Mucosa of rectum (tissue), 2 donors: ENCODE data around the gene AMZ1.

Experiments used
- H3K27ac ChIP-seq, 2 donors: one replicate each; pipeline ENCODE4 v1.7.0; 2013; ENCODE audit warnings: inconsistent platforms in 2 of 2, low read depth in 2 of 2, low read length in 2 of 2
- H3K27me3 ChIP-seq, 2 donors: one replicate each; pipeline ENCODE4 v1.7.0; 2013; ENCODE audit warnings: low read length in 2 of 2; ENCODE audit not compliant: control insufficient read depth in 2 of 2, insufficient read depth in 2 of 2
- H3K36me3 ChIP-seq, 2 donors: one replicate each; pipeline ENCODE4 v1.7.0; 2013; ENCODE audit warnings: low read length in 2 of 2; ENCODE audit not compliant: control insufficient read depth in 2 of 2, insufficient read depth in 2 of 2
- H3K4me1 ChIP-seq, 2 donors: one replicate each; pipeline ENCODE4 v1.7.0; 2013; ENCODE audit warnings: low read length in 2 of 2, mild to moderate bottlenecking in 1 of 2; ENCODE audit not compliant: control insufficient read depth in 2 of 2, insufficient read depth in 2 of 2
- H3K4me3 ChIP-seq, 2 donors: one replicate each; pipeline ENCODE4 v1.7.0; 2013; ENCODE audit warnings: low read length in 2 of 2
- H3K9ac ChIP-seq, 2 donors: one replicate each; pipeline ENCODE4 v1.7.0; 2013; ENCODE audit warnings: low read length in 2 of 2, low read depth in 1 of 2, mild to moderate bottlenecking in 1 of 2
- H3K9me3 ChIP-seq, 2 donors: one replicate each; pipeline ENCODE4 v1.7.0; 2013; ENCODE audit warnings: low read length in 2 of 2; ENCODE audit not compliant: control insufficient read depth in 2 of 2
- donor health status: healthy.
- donor health status: Normal muscosa, but diverticular disease.

Gene AMZ1

DNA sequence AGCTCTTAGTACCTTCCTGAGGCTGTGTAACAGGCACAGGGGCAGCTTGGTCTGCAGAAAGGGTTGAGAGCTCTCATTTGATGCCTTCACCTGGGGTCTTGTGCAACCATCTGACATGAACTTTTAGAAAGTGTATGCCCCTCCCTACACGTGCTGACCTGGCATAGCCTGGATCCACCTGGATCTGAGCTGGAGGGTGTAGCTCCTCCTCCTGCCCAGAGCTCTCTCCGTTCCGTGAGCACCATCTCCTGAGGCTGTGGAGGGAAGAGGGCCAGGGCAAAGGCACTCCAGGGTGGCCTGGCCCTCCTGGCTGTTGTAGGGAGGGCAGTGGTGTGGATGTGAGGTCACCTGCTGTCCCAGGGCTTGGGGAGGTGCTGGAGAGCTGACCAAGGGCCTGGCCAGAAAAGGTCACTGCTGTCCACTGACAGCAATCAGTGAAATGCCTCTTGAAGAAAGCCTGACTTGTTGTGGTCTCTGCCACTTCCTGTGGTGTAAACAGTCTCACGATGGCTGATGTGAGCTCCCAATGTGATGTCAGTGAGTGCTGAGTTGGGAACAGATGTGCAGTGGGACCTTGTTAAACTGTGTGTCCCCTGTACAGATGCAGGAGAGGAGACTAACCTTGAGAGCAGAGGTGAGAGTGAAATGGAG is 23.0 kb downstream of the AMZ1 start:
- Histone ChIP-seq H3K27me3 (no peaks in the 10 kb centered on the region), H3K9ac (no peak overlapping the region), H3K36me3 (no peaks in the 10 kb centered on the region), H3K9me3 (no peaks in the 10 kb centered on the region), H3K4me3 (peak overlapping the region in 1 of 2 donors; percentile 15), H3K27ac (no peak overlapping the region), H3K4me1 (peaks cover 10 to 12% of the 10 kb centered on the region in 2 donors)

- no peaks in the 10 kb centered on the region for H3K9me3 ChIP-seq
- H3K4me1 ChIP-seq, result peaks cover 17 to 20% of the 10 kb centered on the region in 2 donors
- no peaks in the 10 kb centered on the region for H3K36me3 ChIP-seq
- no peaks in the 10 kb centered on the region for H3K27me3 ChIP-seq
- H3K27ac ChIP-seq, result no peak overlapping the region
- H3K4me3 ChIP-seq, result no peak overlapping the region
- H3K9ac ChIP-seq, result no peak overlapping the region
These were observed 24.1 kb downstream of the AMZ1 start for GRCh38 chr7:2711895-2712675.

GRCh38 chr7:2713370-2713769 is 25.4 kb downstream of the AMZ1 start:
- H3K27ac ChIP-seq, result no peak overlapping the region
- H3K27me3 ChIP-seq, result no peaks in the 10 kb centered on the region
- peaks cover 28 to 31% of the 10 kb centered on the region in 2 donors for H3K4me1 ChIP-seq
- H3K9ac ChIP-seq, result no peak overlapping the region
- no peaks in the 10 kb centered on the region for H3K9me3 ChIP-seq
- H3K36me3 ChIP-seq, result no peaks in the 10 kb centered on the region
- H3K4me3 ChIP-seq, result no peak overlapping the region

DNA sequence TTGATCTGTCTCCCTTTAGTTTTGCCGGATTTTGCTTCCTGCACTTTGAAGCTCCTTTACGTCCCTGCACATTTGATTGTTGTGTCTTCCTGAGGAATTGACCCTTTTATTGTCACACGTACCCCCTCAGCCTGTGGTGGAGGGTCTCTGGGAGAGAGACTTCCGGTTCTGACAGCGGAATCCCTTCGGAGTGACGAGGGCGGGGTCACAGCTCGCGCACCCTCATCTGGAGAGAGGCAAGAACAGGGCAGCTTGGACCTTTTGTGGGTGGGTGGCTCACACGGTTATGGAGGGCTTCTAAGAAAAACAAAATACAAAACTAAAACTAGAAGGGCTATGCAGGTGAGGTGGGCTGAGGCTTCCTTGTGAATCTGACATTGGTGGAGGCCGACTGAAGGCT is 26.0 kb downstream of the AMZ1 start:
- H3K27me3 ChIP-seq, result no peaks in the 10 kb centered on the region
- no peaks in the 10 kb centered on the region for H3K9me3 ChIP-seq
- H3K4me3 ChIP-seq, result no peak overlapping the region
- no peak overlapping the region for H3K9ac ChIP-seq
- H3K4me1 ChIP-seq, result peaks cover 28 to 31% of the 10 kb centered on the region in 2 donors
- no peak overlapping the region for H3K27ac ChIP-seq
- H3K36me3 ChIP-seq, result no peaks in the 10 kb centered on the region

GRCh38 chr7:2714636-2715035 is 26.6 kb downstream of the AMZ1 start:
- Histone ChIP-seq H3K4me3 (no peak overlapping the region), H3K9me3 (no peaks in the 10 kb centered on the region), H3K27me3 (no peaks in the 10 kb centered on the region), H3K36me3 (no peaks in the 10 kb centered on the region), H3K9ac (no peak overlapping the region), H3K4me1 (peaks cover 28 to 29% of the 10 kb centered on the region in 2 donors), H3K27ac (no peak overlapping the region)

DNA sequence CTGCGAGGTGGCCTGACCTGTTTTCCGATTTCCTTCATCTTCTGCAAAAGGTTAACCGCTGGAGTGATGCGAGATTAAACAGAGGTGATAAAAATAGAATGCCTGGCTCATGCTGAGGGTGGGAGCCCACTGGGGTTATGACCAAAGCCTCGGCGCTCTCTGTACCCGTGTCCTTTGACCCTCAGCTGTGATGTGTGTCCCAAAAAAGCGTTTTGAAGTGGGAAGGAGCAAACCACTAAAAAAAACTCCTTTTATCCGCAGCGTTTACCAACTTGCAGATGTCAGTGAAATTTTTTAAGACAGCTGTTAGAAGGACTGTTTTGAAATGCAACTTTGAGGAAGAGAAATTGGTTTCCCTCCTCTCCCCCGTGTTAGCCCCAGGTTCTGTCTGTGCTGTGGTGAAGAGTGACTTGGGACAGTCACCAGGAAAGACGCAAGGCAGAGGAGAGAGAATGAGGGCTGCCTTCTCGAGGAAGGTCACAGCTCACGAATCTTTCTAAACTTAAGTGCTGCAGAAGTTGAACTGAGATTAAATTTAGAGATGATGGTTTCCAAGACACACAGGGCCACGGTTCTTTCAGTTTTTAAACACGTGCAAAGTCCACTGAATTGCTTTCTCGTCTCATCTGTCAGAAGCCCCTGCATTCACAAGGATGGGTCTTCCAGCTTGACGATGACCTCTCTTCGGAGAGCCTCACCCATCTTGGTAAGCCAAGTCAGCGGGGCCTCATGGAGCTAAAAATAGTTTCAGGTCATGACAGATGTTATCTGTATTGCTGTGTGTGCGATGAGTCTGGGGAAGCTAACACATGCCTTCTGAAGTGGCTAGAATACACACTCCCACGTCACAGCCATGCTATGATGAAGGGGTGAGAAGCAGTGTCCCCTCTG is 27.6 kb downstream of the AMZ1 start:
- H3K27ac ChIP-seq, result no peak overlapping the region
- H3K4me1 ChIP-seq, result peaks cover 21% of the 10 kb centered on the region in 2 donors
- no peaks in the 10 kb centered on the region for H3K9me3 ChIP-seq
- no peaks in the 10 kb centered on the region for H3K36me3 ChIP-seq
- H3K27me3 ChIP-seq, result no peaks in the 10 kb centered on the region
- H3K9ac ChIP-seq, result no peak overlapping the region
- no peak overlapping the region for H3K4me3 ChIP-seq

GRCh38 chr7:2716488-2716887 is 28.5 kb downstream of the AMZ1 start:
- Histone ChIP-seq H3K9me3 (no peaks in the 10 kb centered on the region), H3K27ac (no peak overlapping the region), H3K27me3 (no peaks in the 10 kb centered on the region), H3K4me3 (no peak overlapping the region), H3K9ac (no peak overlapping the region), H3K36me3 (no peaks in the 10 kb centered on the region), H3K4me1 (peaks cover 18 to 19% of the 10 kb centered on the region in 2 donors)

GRCh38 chr7:2716906-2717292 is 28.9 kb downstream of the AMZ1 start:
- no peak overlapping the region for H3K9ac ChIP-seq
- peak overlapping the region; percentile 77 to 79 for H3K27ac ChIP-seq

GRCh38 chr7:2717293-2718261 is 29.6 kb downstream of the AMZ1 start:
- H3K9me3 ChIP-seq, result no peaks in the 10 kb centered on the region
- H3K4me3 ChIP-seq, result peak overlapping the region in 1 of 2 donors; percentile 20
- H3K9ac ChIP-seq, result peak overlapping the region; percentile 37 to 60
- H3K4me1 ChIP-seq, result peaks cover 18 to 19% of the 10 kb centered on the region in 2 donors
- H3K36me3 ChIP-seq, result no peaks in the 10 kb centered on the region
- peak overlapping the region; percentile 77 to 79 for H3K27ac ChIP-seq
- H3K27me3 ChIP-seq, result no peaks in the 10 kb centered on the region

More at GRCh38 chr7:2716906-2717292, 28.9 kb downstream of the AMZ1 start:
- H3K36me3 ChIP-seq, result no peaks in the 10 kb centered on the region
- H3K9me3 ChIP-seq, result no peaks in the 10 kb centered on the region
- H3K27me3 ChIP-seq, result no peaks in the 10 kb centered on the region
- peaks cover 18 to 19% of the 10 kb centered on the region in 2 donors for H3K4me1 ChIP-seq
- H3K4me3 ChIP-seq, result no peak overlapping the region
